Esophagus squamous epithelium (tissue), 5 donors: ENCODE results near the gene INTS1. TPM values are rescaled to one million over a fixed set of nuclear protein-coding genes. Genes with fewer than 3 reads are reported as not detected.
A peak's percentile ranks its signal among the peaks of the same experiment; 100 is the strongest.

ENCODE experiments used
- DNase-seq: peaks from one replicate; lab custom pipeline; 2025; lab: John Stamatoyannopoulos, UW
- H3K27ac ChIP-seq, 4 donors: fragments of 200-600 bp; sonication (generic); one replicate each; pipeline ENCODE4 v1.5.1; 2016 to 2019; ENCODE audit warnings: mild to moderate bottlenecking in 1 of 4
- H3K27me3 ChIP-seq, 4 donors: fragments of 200-600 bp; sonication (generic); 1 replicate in 3 of 4; 2 replicates in 1 of 4; pipeline versions ENCODE4 v1.5.1 to v1.6.0; 2017 to 2021; ENCODE audit warnings: antibody characterized with exemption in 1 of 4
- H3K36me3 ChIP-seq, 3 donors: fragments of 200-600 bp; sonication (generic); one replicate each; pipeline ENCODE4 v1.5.1; 2016 to 2019
- H3K4me1 ChIP-seq, 3 donors: fragments of 200-600 bp; sonication (generic); one replicate each; pipeline ENCODE4 v1.5.1; 2017 to 2019
- H3K4me3 ChIP-seq, 4 donors: fragments of 200-600 bp; sonication (generic); 1 replicate in 3 of 4; 2 replicates in 1 of 4; pipeline ENCODE4 v1.5.1; 2016 to 2019; ENCODE audit warnings: mild to moderate bottlenecking in 2 of 4, moderate library complexity in 1 of 4
- H3K9me3 ChIP-seq, 3 donors: fragments of 200-600 bp; sonication (generic); one replicate each; pipeline ENCODE4 v1.5.1; 2016 to 2019
- CTCF ChIP-seq, 6 experiments: fragments of 450-650 bp in 4 of 6; fragments of 200-600 bp in 2 of 6; sonication (generic) in 2 of 6; IDR thresholded peaks; one replicate each; pipeline ENCODE4 v1.5.1; 2016 to 2019; ENCODE audit warnings: antibody characterized with exemption in 6 of 6, mild to moderate bottlenecking in 4 of 6, moderate library complexity in 4 of 6
- POLR2A ChIP-seq, 4 donors: fragments of 450-650 bp; IDR thresholded peaks; one replicate each; pipeline ENCODE4 v1.6.1; 2017; ENCODE audit warnings: antibody characterized with exemption in 4 of 4, mild to moderate bottlenecking in 4 of 4, moderate library complexity in 3 of 4
- WGBS, 2 donors: methylation state at CpG; one replicate each; pipeline ENCODE4 v1.1.5; 2018; 5-methylcytosine and 5-hydroxymethylcytosine counted together
- intact Hi-C: fragments of 100-400 bp; cut with DNase I; formaldehyde crosslinking; loops from one replicate; pipeline ENCODE4 v1.15.0; 2022
- total RNA-seq, 4 donors: library from RNA; depleted of rRNA; stranded (reverse); fragments of >200 nt; gene quantifications; one replicate each; pipeline ENCODE4 v1.1.0, GENCODE V29; 2016
- donor health status: DM: yes; HTN: yes; CAD: no.

Gene INTS1
- total RNA-seq, 4 donors from 2014 or later, result 27.8 to 45.3 (median 36.6) TPM

GRCh38 chr7:1461646-1462375, 42.4 kb downstream of the INTS1 start:
- peak overlapping the region in 1 of 4 donors; percentile 97 for H3K4me3 ChIP-seq
- H3K36me3 ChIP-seq, result no peaks in the 10 kb centered on the region
- peak overlapping the region; percentile 79 to 96 (median 90) for H3K27ac ChIP-seq
- intact Hi-C loops, result no loop called here
- no peak for DNase-seq
- no peaks in the 10 kb centered on the region for H3K9me3 ChIP-seq
- H3K4me1 ChIP-seq, result peaks cover 44 to 84% (median 67%) of the 10 kb centered on the region in 3 donors
- no peak for TF ChIP-seq POLR2A (IDR thresholded peaks at IDR 0.05)
- TF ChIP-seq CTCF (IDR thresholded peaks at IDR 0.05), result no peak
- H3K27me3 ChIP-seq, result no peaks in the 10 kb centered on the region
- WGBS, 2 donors, result 64 to 67% methylated on average over 8 to 11 of the region's 18 CpGs

- peaks cover 42 to 84% (median 68%) of the 10 kb centered on the region in 3 donors for H3K4me1 ChIP-seq
- DNase-seq, result no peak
- peak overlapping the region; percentile 79 to 96 (median 90) for H3K27ac ChIP-seq
- no peak for TF ChIP-seq POLR2A (IDR thresholded peaks at IDR 0.05)
- TF ChIP-seq CTCF (IDR thresholded peaks at IDR 0.05), result no peak
- H3K27me3 ChIP-seq, result no peaks in the 10 kb centered on the region
- intact Hi-C loops, result no loop called here
- no peaks in the 10 kb centered on the region for H3K9me3 ChIP-seq
- H3K4me3 ChIP-seq, result peak overlapping the region in 3 of 4 donors; percentile 52 to 97 (median 73)
- H3K36me3 ChIP-seq, result no peaks in the 10 kb centered on the region
- 33 to 36% methylated on average over 17 to 19 of the region's 30 CpGs for WGBS, 2 donors
These were observed 43.2 kb downstream of the INTS1 start for GRCh38 chr7:1460821-1461645.

- Histone ChIP-seq H3K27me3 (no peaks in the 10 kb centered on the region), H3K36me3 (no peaks in the 10 kb centered on the region), H3K4me1 (peaks cover 49 to 89% (median 76%) of the 10 kb centered on the region in 3 donors), H3K27ac (peak overlapping the region; percentile 79 to 96 (median 90)), H3K4me3 (peak overlapping the region; percentile 33 to 97 (median 62)), H3K9me3 (no peaks in the 10 kb centered on the region)
- DNase-seq, result no peak
- TF ChIP-seq CTCF (IDR thresholded peaks at IDR 0.05) (no peak), POLR2A (IDR thresholded peaks at IDR 0.05) (no peak)
- intact Hi-C loops, result no loop called here
- 0 to 6% methylated on average over 3 to 13 of the region's 30 CpGs for WGBS, 2 donors
These were observed 44.0 kb downstream of the INTS1 start for GRCh38 chr7:1459920-1460820.

GRCh38 chr7:1459512-1459892, 44.7 kb downstream of the INTS1 start:
- peaks cover 56 to 95% (median 83%) of the 10 kb centered on the region in 3 donors for H3K4me1 ChIP-seq
- H3K4me3 ChIP-seq, result peak overlapping the region; percentile 73 to 97 (median 77)
- no CpG with 5 or more reads among the region's 35 CpGs for whole genome bisulfite sequencing, 2 donors
- peak; percentile 95 for DNase-seq
- no peaks in the 10 kb centered on the region for H3K27me3 ChIP-seq
- TF ChIP-seq CTCF (IDR thresholded peaks at IDR 0.05) (no peak), POLR2A (IDR thresholded peaks at IDR 0.05) (no peak)
- no peaks in the 10 kb centered on the region for H3K9me3 ChIP-seq
- H3K27ac ChIP-seq, result peak overlapping the region; percentile 87 to 96 (median 90)
- no peaks in the 10 kb centered on the region for H3K36me3 ChIP-seq
- intact Hi-C loops, result no loop called here
